Airway epithelial cell (primary cell): Measurements from ENCODE around the gene MYLK. TPM values are rescaled to one million over a fixed set of nuclear protein-coding genes. Genes with fewer than 3 reads are reported as not detected.

Source experiments
- total RNA-seq: library from RNA; depleted of rRNA; stranded (reverse); fragments of >200 nt; gene quantifications from 2 replicates; pipeline ENCODE4 v1.2.3, GENCODE V29; 2015

MYLK gene
- total RNA-seq = 4.4 and 6.5 TPM in 2 replicates

GRCh38 chr3:123884203-123884831 is at the start of gene MYLK:
Gene MYLK, minus strand, starts transcription at chr3:123884332. Its CDS starts 90,491 bp downstream, at chr3:123793841.

DNA sequence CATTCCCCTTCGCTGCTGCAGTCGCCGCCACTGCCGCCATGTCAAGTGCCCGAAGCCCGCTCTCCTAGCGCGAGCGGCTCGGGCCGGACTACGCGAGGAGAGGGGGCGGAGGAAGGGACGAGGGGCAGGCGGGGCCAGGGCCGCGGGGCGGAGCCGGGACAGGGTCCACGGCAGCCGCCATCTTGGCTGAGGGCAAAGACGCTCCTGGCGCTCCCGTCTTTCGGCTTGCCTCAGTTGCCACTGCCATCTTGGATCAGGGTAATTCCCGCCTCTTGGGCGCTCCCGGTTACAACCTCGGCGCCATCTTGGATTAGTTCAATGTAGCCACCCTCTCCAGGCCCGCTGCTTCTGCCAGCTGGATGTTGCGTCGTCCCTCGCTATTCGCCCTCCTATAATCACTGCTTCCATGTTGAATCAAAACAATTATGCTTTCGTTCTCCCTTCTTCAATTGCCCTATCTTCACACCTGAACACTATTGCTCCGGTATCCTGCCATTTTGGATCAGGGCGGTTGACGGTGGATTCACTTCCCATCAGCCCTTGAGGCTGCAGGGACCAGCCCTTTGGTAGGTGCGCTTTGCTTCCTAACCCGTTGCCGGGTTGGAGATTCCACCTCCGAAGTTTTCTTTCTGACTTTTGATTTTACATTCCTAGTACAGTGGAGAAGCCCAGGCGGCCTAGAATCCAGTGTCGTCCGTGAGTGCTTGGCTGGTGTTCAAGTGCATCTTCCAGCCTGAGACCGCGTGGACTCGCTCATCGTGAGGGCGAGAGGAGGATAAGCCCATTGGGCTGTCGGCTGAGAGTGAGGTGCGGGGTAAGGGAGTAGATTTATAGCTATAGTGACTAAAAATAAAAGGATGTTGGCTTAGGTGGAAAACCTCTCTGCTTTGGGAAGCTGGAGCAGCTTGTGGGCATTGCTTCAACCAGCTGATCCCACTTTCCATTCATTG is 298.9 kb downstream of the MYLK start, which contains the start of gene HACD2:
Gene HACD2 (minus strand): TSS at position 66 of the 950 bp plus-strand sequence. CDS start 26 bp downstream, at position 40.

Other genes with a start within 250 kb of the MYLK start
- gene CCDC14, start 76.9 kb upstream of the MYLK start, total RNA-seq = 10.9 and 17.6 TPM in 2 replicates
- not detected in 2 replicates for gene ROPN1, start 107.8 kb upstream of the MYLK start, total RNA-seq
- gene KALRN, start 149.0 kb upstream of the MYLK start, total RNA-seq = 5.8 and 6.1 TPM in 2 replicates